DOHH2 (cell line): ENCODE results near the gene MVK.

Experiments
- EZH2phosphoT487 ChIP-seq: fragments of 200-600 bp; sonication (generic); IDR thresholded peaks from 2 replicates; pipeline ENCODE4 v1.6.1; 2017; ENCODE audit warnings: borderline replicate concordance, mild to moderate bottlenecking, antibody characterized with exemption, low read length, moderate library complexity, mixed read lengths
- TF ChIP-seq, protein P1 (sequence below): fragments of 200-600 bp; sonication (generic); IDR thresholded peaks from one replicate; pipeline ENCODE4 v1.5.1; 2014; ENCODE audit warnings: antibody characterized with exemption, mild to moderate bottlenecking, low read depth, low read length; ENCODE audit not compliant: poor library complexity, severe bottlenecking

- TF ChIP-seq EZH2phosphoT487 = no peak
- TF ChIP-seq, protein P1, sequence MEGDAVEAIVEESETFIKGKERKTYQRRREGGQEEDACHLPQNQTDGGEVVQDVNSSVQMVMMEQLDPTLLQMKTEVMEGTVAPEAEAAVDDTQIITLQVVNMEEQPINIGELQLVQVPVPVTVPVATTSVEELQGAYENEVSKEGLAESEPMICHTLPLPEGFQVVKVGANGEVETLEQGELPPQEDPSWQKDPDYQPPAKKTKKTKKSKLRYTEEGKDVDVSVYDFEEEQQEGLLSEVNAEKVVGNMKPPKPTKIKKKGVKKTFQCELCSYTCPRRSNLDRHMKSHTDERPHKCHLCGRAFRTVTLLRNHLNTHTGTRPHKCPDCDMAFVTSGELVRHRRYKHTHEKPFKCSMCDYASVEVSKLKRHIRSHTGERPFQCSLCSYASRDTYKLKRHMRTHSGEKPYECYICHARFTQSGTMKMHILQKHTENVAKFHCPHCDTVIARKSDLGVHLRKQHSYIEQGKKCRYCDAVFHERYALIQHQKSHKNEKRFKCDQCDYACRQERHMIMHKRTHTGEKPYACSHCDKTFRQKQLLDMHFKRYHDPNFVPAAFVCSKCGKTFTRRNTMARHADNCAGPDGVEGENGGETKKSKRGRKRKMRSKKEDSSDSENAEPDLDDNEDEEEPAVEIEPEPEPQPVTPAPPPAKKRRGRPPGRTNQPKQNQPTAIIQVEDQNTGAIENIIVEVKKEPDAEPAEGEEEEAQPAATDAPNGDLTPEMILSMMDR = no peak
Observed at GRCh38 chr12:109580272-109580671, 6.7 kb downstream of the MVK start.
